Upper lobe of right lung (tissue), 1 donor: ENCODE measurements around the gene MIDN. TPM values are rescaled to one million over a fixed set of nuclear protein-coding genes. Genes with fewer than 3 reads are reported as not detected.

Experiments used
- ATAC-seq: fragments of 200-7000 bp; cut with Tn5 transposase; one replicate; pipeline ENCODE4 v1.9.1; 2020; ENCODE audit warnings: mild to moderate bottlenecking, moderate library complexity
- DNase-seq: peaks from one replicate; pipeline ENCODE4 v3.0.0-alpha.2; 2020
- H3K27ac ChIP-seq: fragments of 200-600 bp; one replicate; pipeline ENCODE4 v1.8.0; 2022
- H3K27me3 ChIP-seq: fragments of 200-600 bp; one replicate; pipeline ENCODE4 v1.8.0; 2022; ENCODE audit warnings: mild to moderate bottlenecking
- H3K36me3 ChIP-seq: fragments of 200-600 bp; one replicate; pipeline ENCODE4 v1.8.0; 2022
- H3K4me1 ChIP-seq: fragments of 200-600 bp; one replicate; pipeline ENCODE4 v1.8.0; 2022
- H3K4me3 ChIP-seq: fragments of 200-600 bp; one replicate; pipeline ENCODE4 v1.8.0; 2022; ENCODE audit warnings: mild to moderate bottlenecking
- H3K9me3 ChIP-seq: fragments of 200-600 bp; one replicate; pipeline ENCODE4 v1.8.0; 2022
- intact Hi-C: fragments of 100-400 bp; cut with DNase I; formaldehyde crosslinking; loops from one replicate; pipeline ENCODE4 v1.11.0; 2022
- total RNA-seq: library from RNA; stranded (reverse); fragmentation: NEBNext Ultra II Directional; extraction: Animal tissue kit (Norgen Biotek cat#: 25700); gene quantifications from one replicate; pipeline ENCODE4 v1.2.1, GENCODE V29; 2021
- TF ChIP-seq, protein P1 (sequence below): fragments of 200-600 bp; IDR thresholded peaks from one replicate; pipeline ENCODE4 v1.8.0; 2022; ENCODE audit warnings: antibody characterized with exemption
- donor health status: DM: no; HTN: yes; CAD: no; lungs with severe emphysema.

Gene MIDN
- total RNA-seq, 1 donor from 2014 or later = 135 TPM

DNA sequence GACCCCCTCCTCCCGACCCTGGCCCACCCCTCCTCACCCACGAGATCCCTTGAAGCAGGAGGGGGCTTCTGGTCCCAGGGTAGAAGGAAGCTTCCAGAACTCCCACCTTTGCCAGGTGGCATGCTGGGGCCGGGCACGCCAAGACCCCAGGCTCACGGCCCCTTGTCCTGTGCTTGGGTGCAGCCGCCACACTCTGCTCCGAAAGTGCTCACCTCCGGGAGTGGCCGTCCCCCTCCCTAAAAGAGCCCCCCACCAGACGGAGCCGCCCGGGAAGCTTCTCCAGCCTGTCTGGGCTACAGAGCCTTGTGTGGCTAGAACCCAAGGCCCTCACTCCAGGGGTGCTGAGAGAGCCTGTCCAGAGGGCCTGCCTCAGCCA is 35.5 kb downstream of the MIDN start:
- intact Hi-C loops = no loop called here
- TF ChIP-seq, protein P1, sequence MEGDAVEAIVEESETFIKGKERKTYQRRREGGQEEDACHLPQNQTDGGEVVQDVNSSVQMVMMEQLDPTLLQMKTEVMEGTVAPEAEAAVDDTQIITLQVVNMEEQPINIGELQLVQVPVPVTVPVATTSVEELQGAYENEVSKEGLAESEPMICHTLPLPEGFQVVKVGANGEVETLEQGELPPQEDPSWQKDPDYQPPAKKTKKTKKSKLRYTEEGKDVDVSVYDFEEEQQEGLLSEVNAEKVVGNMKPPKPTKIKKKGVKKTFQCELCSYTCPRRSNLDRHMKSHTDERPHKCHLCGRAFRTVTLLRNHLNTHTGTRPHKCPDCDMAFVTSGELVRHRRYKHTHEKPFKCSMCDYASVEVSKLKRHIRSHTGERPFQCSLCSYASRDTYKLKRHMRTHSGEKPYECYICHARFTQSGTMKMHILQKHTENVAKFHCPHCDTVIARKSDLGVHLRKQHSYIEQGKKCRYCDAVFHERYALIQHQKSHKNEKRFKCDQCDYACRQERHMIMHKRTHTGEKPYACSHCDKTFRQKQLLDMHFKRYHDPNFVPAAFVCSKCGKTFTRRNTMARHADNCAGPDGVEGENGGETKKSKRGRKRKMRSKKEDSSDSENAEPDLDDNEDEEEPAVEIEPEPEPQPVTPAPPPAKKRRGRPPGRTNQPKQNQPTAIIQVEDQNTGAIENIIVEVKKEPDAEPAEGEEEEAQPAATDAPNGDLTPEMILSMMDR = no peak
- ATAC-seq (no peak), DNase-seq (no peak)
- Histone ChIP-seq H3K36me3 (peaks cover 3% of the 10 kb centered on the region), H3K27me3 (peaks cover 49% of the 10 kb centered on the region), H3K4me1 (no peaks in the 10 kb centered on the region), H3K27ac (no peak overlapping the region), H3K4me3 (no peak overlapping the region), H3K9me3 (no peaks in the 10 kb centered on the region)

DNA sequence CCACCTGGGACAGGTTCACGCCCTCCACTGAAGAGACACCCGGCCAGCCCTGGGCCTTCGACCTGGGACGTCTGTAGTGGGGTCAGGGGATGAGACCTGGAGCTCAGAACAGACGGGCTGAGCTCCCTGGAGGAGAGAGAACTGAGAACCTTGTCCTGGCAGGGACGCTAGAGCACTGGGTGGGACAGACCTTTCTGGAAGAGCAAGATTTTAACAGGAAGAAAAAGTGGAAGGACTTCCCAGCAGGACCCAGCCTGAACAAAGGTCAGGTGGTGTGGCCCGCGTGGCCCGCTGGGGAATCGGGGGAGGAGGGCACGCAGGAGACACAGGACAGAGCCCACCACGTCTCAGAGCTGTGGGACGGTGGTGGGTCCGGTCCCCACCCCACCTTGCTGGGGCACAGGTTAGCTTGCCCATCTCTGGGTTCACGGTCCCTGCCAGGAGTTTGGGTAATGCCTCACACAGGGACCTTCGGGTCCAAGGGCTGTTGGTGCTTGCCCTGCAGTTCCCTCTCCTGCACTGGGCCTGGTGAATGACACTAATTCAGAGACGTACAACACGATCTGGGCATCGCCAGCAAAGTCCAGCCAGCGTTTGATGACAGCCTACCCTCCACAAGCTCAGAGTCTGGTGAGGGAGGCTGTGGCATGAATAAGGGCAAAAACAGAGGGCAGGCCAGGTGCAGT is 36.1 kb downstream of the MIDN start:
- DNase-seq = no peak

DNA sequence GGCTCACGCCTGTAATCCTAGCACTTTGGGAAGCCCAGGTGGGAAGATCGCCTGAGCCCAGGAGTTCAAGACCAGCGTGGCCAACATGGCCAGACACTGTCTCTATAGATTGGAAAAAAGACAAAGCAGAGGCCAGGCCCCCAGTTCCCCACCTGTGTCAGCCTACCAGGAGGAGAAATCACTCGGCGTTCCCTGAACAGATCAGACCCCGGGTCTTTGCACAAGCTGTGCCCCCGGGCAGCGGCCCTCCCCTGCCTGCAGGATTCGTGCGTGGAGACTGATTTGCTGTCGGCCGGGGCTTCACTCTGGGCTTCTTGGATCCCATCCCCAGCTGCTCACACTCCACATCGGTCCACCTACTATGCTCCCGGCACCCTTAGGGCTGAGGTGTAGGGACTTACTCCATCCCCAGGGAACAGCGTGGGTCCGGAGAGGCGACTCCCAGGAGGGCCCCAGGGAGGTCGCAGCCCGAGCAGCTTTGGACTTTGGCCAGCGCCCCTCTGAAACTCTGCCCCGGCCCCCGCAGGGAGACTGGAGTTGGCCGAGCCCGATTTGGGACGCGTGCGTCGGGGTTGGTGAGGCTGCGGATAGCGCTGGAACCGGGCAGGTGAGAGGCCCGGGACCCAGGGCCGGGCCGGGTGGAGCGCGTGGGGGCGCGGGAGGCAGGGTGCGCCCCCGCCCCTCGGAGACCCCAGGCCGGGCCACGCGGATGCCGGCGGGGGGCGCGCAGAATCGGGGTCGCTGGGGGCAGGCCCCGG is 36.8 kb downstream of the MIDN start:
- Histone ChIP-seq H3K27me3 (peaks cover 60% of the 10 kb centered on the region), H3K4me1 (no peaks in the 10 kb centered on the region), H3K4me3 (no peak overlapping the region), H3K9me3 (no peaks in the 10 kb centered on the region), H3K36me3 (no peaks in the 10 kb centered on the region), H3K27ac (no peak overlapping the region)
- intact Hi-C loops = no loop called here
- TF ChIP-seq, protein P1 = no peak
- no peak for DNase-seq
- no peak for ATAC-seq

More for the DNA sequence above, 36.1 kb downstream of the MIDN start:
- Histone ChIP-seq H3K9me3 (no peaks in the 10 kb centered on the region), H3K27ac (no peak overlapping the region), H3K4me1 (no peaks in the 10 kb centered on the region), H3K27me3 (peaks cover 52% of the 10 kb centered on the region), H3K36me3 (no peaks in the 10 kb centered on the region), H3K4me3 (no peak overlapping the region)
- ATAC-seq = no peak
- intact Hi-C loops = no loop called here
- TF ChIP-seq, protein P1 = no peak

DNA sequence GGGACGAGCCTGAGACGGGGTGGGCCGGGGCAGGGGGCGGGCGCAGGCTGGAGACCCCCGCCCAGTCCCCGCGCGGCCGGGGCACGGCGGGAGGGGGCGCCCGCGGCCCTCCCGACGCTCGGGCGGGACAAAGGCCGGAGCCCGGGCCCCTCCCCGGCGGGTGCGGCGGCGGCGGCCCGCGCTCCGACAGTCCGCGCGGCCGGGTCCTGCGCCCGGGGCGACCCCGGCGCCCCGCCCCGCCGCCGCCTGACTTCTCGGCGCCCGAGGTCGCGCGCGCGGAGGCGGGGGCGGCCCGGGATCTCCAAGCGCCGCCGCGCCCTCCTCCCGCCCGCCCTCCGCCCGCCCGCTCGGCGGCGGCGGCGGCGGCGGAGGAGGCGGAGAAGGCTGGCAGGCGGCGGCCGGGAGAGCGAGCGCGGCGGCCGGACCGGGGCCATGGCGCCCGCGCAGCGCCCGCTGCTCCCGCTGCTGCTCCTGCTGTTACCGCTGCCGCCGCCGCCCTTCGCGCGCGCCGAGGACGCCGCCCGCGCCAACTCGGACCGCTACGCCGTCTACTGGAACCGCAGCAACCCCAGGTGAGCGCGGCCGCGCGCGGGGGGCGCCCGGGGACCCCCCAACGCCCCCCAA is 37.5 kb downstream of the MIDN start, which contains the start of gene EFNA2:
TSS of gene EFNA2 (plus strand) at position 137 of the 624 bp plus-strand sequence. CDS start at position 433, 296 bp downstream.
- TF ChIP-seq, protein P1 = no peak
- Histone ChIP-seq H3K4me1 (no peaks in the 10 kb centered on the region), H3K36me3 (no peaks in the 10 kb centered on the region), H3K4me3 (no peak within 1 kb of the TSS), H3K27ac (no peak within 1 kb of the TSS), H3K9me3 (no peaks in the 10 kb centered on the region), H3K27me3 (peaks cover 66% of the 10 kb centered on the region)
- no peak for ATAC-seq
- intact Hi-C loops = no loop called here
- no peak for DNase-seq

- intact Hi-C loops = no loop called here
- ATAC-seq (no peak), DNase-seq (no peak)
- Histone ChIP-seq H3K9me3 (no peaks in the 10 kb centered on the region), H3K27ac (no peak overlapping the region), H3K27me3 (peaks cover 75% of the 10 kb centered on the region), H3K36me3 (no peaks in the 10 kb centered on the region), H3K4me3 (no peak overlapping the region), H3K4me1 (no peaks in the 10 kb centered on the region)
- TF ChIP-seq, protein P1 = no peak
These were observed 38.3 kb downstream of the MIDN start for GRCh38 chr19:1286487-1287353.
